GM12878 (cell line): ENCODE data around the gene PSMC3. TPM values are rescaled to one million over a fixed set of nuclear protein-coding genes. Genes with fewer than 3 reads are reported as not detected.

Experiments used
- ATAC-seq: fragments of 200-7000 bp; cut with Tn5 transposase; 3 replicates; pipeline ENCODE4 v1.9.1; 2020; ENCODE audit warnings: mild to moderate bottlenecking, moderate library complexity
- Bru-seq: library from RNA; stranded (reverse); fragments of 400-500 nt; gene quantifications from one replicate; lab custom pipeline; 2021; lab: Mats Ljungman, UMichigan
- BruChase-seq, 2 experiments: library from RNA; stranded (reverse); fragments of 400-500 nt; gene quantifications; one replicate each; lab custom pipeline; 2021; lab: Mats Ljungman, UMichigan
- BruUV-seq: library from RNA; stranded (reverse); fragments of 400-500 nt; replicated peaks from 2 replicates; lab custom pipeline; 2021; lab: Mats Ljungman, UMichigan
- CTCF ChIA-PET: fragments of 300-600 bp; sonication (Branson Sonifier 250); formaldehyde crosslinking; extraction: SDS; loops from one replicate; lab custom pipeline; 2021; ENCODE audit warnings: inconsistent platforms; lab: Yijun Ruan, JAX
- POLR2A ChIA-PET: fragments of 350-600 bp; formaldehyde crosslinking; extraction: SDS; loops from one replicate; lab custom pipeline; 2021; ENCODE audit warnings: inconsistent platforms; lab: Charles Lee
- RAD21 ChIA-PET: fragments of 300-600 bp; sonication (Branson Sonifier 250); formaldehyde crosslinking; loops from one replicate; lab custom pipeline; 2023; ENCODE audit warnings: antibody characterized with exemption; ENCODE audit not compliant: unreplicated experiment; lab: Charles Lee
- SMC1A ChIA-PET: fragments of 300-600 bp; sonication (Branson Sonifier 250); formaldehyde crosslinking; loops from one replicate; lab custom pipeline; 2023; ENCODE audit not compliant: unreplicated experiment, uncharacterized antibody; lab: Charles Lee
- DNase-seq: peaks from one replicate; pipeline ENCODE4 v3.0.0-alpha.2; 2011; ENCODE audit warnings: low read depth, low spot score
- FAIRE-seq: peaks from 3 replicates; lab custom pipeline; 2011; peaks lifted over from hg19 to GRCh38; lab: Jason Lieb, UNC
- H2AFZ ChIP-seq: 2 replicates; pipeline ENCODE4 v1.6.0; 2011; ENCODE audit warnings: low read depth, low read length, control low read depth; ENCODE audit not compliant: control insufficient read depth
- H3K27ac ChIP-seq: 2 replicates; pipeline ENCODE4 v1.5.1; 2011; ENCODE audit warnings: control low read depth; ENCODE audit not compliant: control insufficient read depth, insufficient read depth
- H3K27me3 ChIP-seq, 2 experiments: replicated peaks in 1 of 2; 2 replicates each; pipeline versions ENCODE4 v1.6.0 to v1.6.1; 2011; ENCODE audit warnings: low read length in 1 of 2; ENCODE audit not compliant: control insufficient read depth in 2 of 2, insufficient read depth in 2 of 2
- H3K36me3 ChIP-seq, 2 experiments: 2 replicates each; pipeline ENCODE4 v1.5.1; 2011; ENCODE audit warnings: low read length in 1 of 2; ENCODE audit not compliant: control insufficient read depth in 2 of 2, insufficient read depth in 2 of 2
- H3K4me1 ChIP-seq: 2 replicates; pipeline ENCODE4 v1.6.1; 2011; ENCODE audit warnings: mild to moderate bottlenecking, low read length, moderate library complexity, mixed read lengths; ENCODE audit not compliant: control insufficient read depth, insufficient read depth
- H3K4me2 ChIP-seq: 2 replicates; pipeline ENCODE4 v1.6.0; 2011; ENCODE audit warnings: control low read depth; ENCODE audit not compliant: control insufficient read depth, insufficient read depth
- H3K4me3 ChIP-seq: fragments of 200-600 bp; sonication (generic); 2 replicates; pipeline ENCODE4 v1.5.1; 2016
- H3K79me2 ChIP-seq: 2 replicates; pipeline ENCODE4 v1.6.0; 2011; ENCODE audit warnings: low read length; ENCODE audit not compliant: control insufficient read depth, insufficient read depth
- H3K9ac ChIP-seq: 2 replicates; pipeline ENCODE4 v1.8.0; 2011; ENCODE audit warnings: low read length, control low read depth, mixed read lengths; ENCODE audit not compliant: control insufficient read depth, insufficient read depth
- H3K9me3 ChIP-seq: replicated peaks from 3 replicates; pipeline ENCODE4 v1.5.1; 2011; ENCODE audit warnings: mild to moderate bottlenecking, low read length; ENCODE audit not compliant: control insufficient read depth, insufficient read depth
- H4K20me1 ChIP-seq: 2 replicates; pipeline ENCODE4 v1.6.0; 2011; ENCODE audit not compliant: control insufficient read depth, insufficient read depth
- CTCF ChIP-seq, 3 experiments: IDR thresholded peaks in 2 of 3; conservative IDR thresholded peaks in 1 of 3; 2 replicates each; pipeline ENCODE4 v1.5.1; 2011; ENCODE audit warnings: low read depth in 3 of 3, low read length in 3 of 3, mild to moderate bottlenecking in 3 of 3, control low read depth in 2 of 3, moderate library complexity in 2 of 3, inconsistent platforms in 1 of 3, mixed read lengths in 1 of 3; ENCODE audit not compliant: control insufficient read depth in 2 of 3, insufficient read depth in 1 of 3; ENCODE audit errors: extremely low read depth in 1 of 3
- EZH2 ChIP-seq: IDR thresholded peaks from 2 replicates; pipeline ENCODE4 v1.6.1; 2012; ENCODE audit warnings: low read depth, mild to moderate bottlenecking, control low read depth, inconsistent platforms, low read length, borderline replicate concordance; ENCODE audit not compliant: control insufficient read depth
- GABPA ChIP-seq: IDR thresholded peaks from 2 replicates; pipeline ENCODE4 v1.6.1; 2014; ENCODE audit warnings: antibody characterized with exemption, low read depth, mild to moderate bottlenecking, inconsistent platforms
- HSF1 ChIP-seq: fragments of 150-350 bp; IDR thresholded peaks from 2 replicates; pipeline ENCODE4 v1.6.1; 2014; ENCODE audit warnings: mild to moderate bottlenecking, low read depth, low read length
- JUNB ChIP-seq: IDR thresholded peaks from 2 replicates; pipeline ENCODE4 v1.6.1; 2016; ENCODE audit warnings: antibody characterized with exemption, mild to moderate bottlenecking
- JUND ChIP-seq: IDR thresholded peaks from 2 replicates; pipeline ENCODE4 v1.6.1; 2012; ENCODE audit warnings: low read depth, mild to moderate bottlenecking, low read length, improper control_type of control experiment, moderate library complexity
- MXI1 ChIP-seq: fragments of 150-350 bp; IDR thresholded peaks from 2 replicates; pipeline ENCODE4 v1.6.1; 2011; ENCODE audit warnings: low read depth, mild to moderate bottlenecking, inconsistent platforms, low read length, improper control_type of control experiment
- POU2F2 ChIP-seq: IDR thresholded peaks from 3 replicates; pipeline ENCODE4 v1.6.1; 2011; ENCODE audit warnings: low read depth, mild to moderate bottlenecking, low read length, borderline replicate concordance
- SUPT20H ChIP-seq: IDR thresholded peaks from 2 replicates; pipeline ENCODE4 v1.6.1; 2011; ENCODE audit warnings: low read depth, mild to moderate bottlenecking, low read length, moderate library complexity, borderline replicate concordance; ENCODE audit not compliant: control insufficient read depth
- WGBS: methylation state at CpG from one replicate; pipeline ENCODE4 v1.1.6; 2016; ENCODE audit warnings: low lambda C conversion rate; ENCODE audit not compliant: insufficient replicate concordance, insufficient coverage; ENCODE audit errors: missing lambda C conversion rate; 5-methylcytosine and 5-hydroxymethylcytosine counted together
- in situ Hi-C: fragments of 300-500 bp; cut with MboI; formaldehyde crosslinking; loops from 9 replicates; pipeline ENCODE4 v1.14.3; 2018; ENCODE audit warnings: mixed read lengths
- intact Hi-C: fragments of 100-400 bp; cut with micrococcal nuclease; formaldehyde crosslinking; loops from one replicate; pipeline ENCODE4 v1.14.2; 2022; ENCODE audit not compliant: unreplicated experiment
- long read RNA-seq, 2 experiments: library from polyadenylated mRNA; unstranded; transcript quantifications; one replicate each; pipeline ENCODE4 v2.0.0, GENCODE V29; 2019 to 2020
- polyA minus RNA-seq, 3 experiments: library from RNA; depleted of rRNA, polyadenylated mRNA; stranded (reverse); fragments of >200 nt; gene quantifications; 2 replicates each; pipeline ENCODE4 v1.2.3, GENCODE V29; 2011
- polyA plus RNA-seq, 11 experiments: library from polyadenylated mRNA; depleted of rRNA in 4 of 11; unstranded in 6 of 11; stranded (reverse) in 5 of 11; fragments of >200 nt; fragmentation: Nextera tagmentation in 4 of 11; fragmentation: Illumina TruSeq in 1 of 11; extraction: Ambion mirVana in 4 of 11; extraction: Trizol in 1 of 11; gene quantifications; 1 replicate in 1 of 11; 2 replicates in 10 of 11; pipeline versions ENCODE4 v1.2.1 to v1.2.3, GENCODE V29; 2011 to 2016; ENCODE audit warnings: inconsistent platforms in 2 of 11, missing spikeins in 2 of 11, low read depth in 1 of 11
- total RNA-seq, 4 experiments: library from RNA; depleted of rRNA in 3 of 4; stranded (reverse); fragments of >200 nt in 3 of 4; fragmentation: Illumina TruSeq in 1 of 4; extraction: Trizol in 1 of 4; gene quantifications; 2 replicates each; pipeline versions ENCODE4 v1.2.1 to v1.2.3, GENCODE V29; 2013 to 2021
- TF ChIP-seq, protein P1 (sequence below): fragments of 450-650 bp; IDR thresholded peaks from 2 replicates; pipeline ENCODE4 v1.6.1; 2017; ENCODE audit warnings: mild to moderate bottlenecking

The PSMC3 gene
- total RNA-seq (2013; cell fraction: nucleolus; rRNA removed), result 43.7 and 52.4 TPM in 2 replicates
- total RNA-seq (2014; rRNA removed) (112 and 114 TPM in 2 replicates), total RNA-seq (2014; rRNA removed; fragmentation: Illumina TruSeq; extraction: Trizol) (180 and 181 TPM in 2 replicates), total RNA-seq (2021) (144 and 157 TPM in 2 replicates), polyA plus RNA-seq (2011; rRNA removed) (143 and 159 TPM in 2 replicates), polyA plus RNA-seq (2014; fragmentation: Illumina TruSeq; extraction: Trizol) (245 and 283 TPM in 2 replicates), polyA plus RNA-seq (2014; fragmentation: Nextera tagmentation; extraction: Ambion mirVana) (10 to 100 TPM; 39.5 to 54.3 TPM), polyA plus RNA-seq (2014; rRNA removed) (153 TPM in 2 replicates), polyA plus RNA-seq (2016; fragmentation: Nextera tagmentation; extraction: Ambion mirVana) (100 to 1,000 TPM; 256 to 289 TPM), polyA minus RNA-seq (2011; rRNA and poly(A)+ RNA removed) (89.2 and 147 TPM in 2 replicates), Bru-seq, nascent RNA (percentile 84 among the genes with signal in this experiment), BruChase-seq, experiment 1, labeled RNA remaining after a 6-hour chase (percentile 91 among the genes with signal in this experiment), BruChase-seq, experiment 2, labeled RNA remaining after a 2-hour chase (percentile 83 among the genes with signal in this experiment)
- polyA plus RNA-seq (2011; ENCODE audit: low read depth), result 116 TPM
- polyA plus RNA-seq (2011; cell fraction: cytosol; rRNA removed), result 118 and 142 TPM in 2 replicates
- 78.3 and 128 TPM in 2 replicates for polyA plus RNA-seq (2011; cell fraction: nucleus; rRNA removed)
- polyA plus RNA-seq (2012), result 90.1 and 134 TPM in 2 replicates
- 26.3 and 35.2 TPM in 2 replicates for polyA minus RNA-seq (2011; cell fraction: cytosol; rRNA and poly(A)+ RNA removed)
- 29.3 and 50.7 TPM in 2 replicates for polyA minus RNA-seq (2011; cell fraction: nucleus; rRNA and poly(A)+ RNA removed)
- long read RNA-seq, experiment 1, transcript PSMC3-212 (12 exons, 1,373 nt), result major isoform, 288 of 350 reads
- long read RNA-seq, experiment 1, partial matches to known transcripts, result 28 of 350 reads
- long read RNA-seq, experiment 1, other reads (novel, unspliced or antisense), result 34 of 350 reads
- long read RNA-seq, experiment 2, transcript PSMC3-212 (12 exons, 1,373 nt), result major isoform, 837 of 930 reads
- long read RNA-seq, experiment 2, partial matches to known transcripts, result 41 of 930 reads
- long read RNA-seq, experiment 2, other reads (novel, unspliced or antisense), result 52 of 930 reads

- in situ Hi-C loops, result no loop called here
- BruUV-seq, result no TSS peak
- TF ChIP-seq SUPT20H (no peak), CTCF (IDR thresholded peaks at IDR 0.05 in 2 of 3, conservative IDR thresholded peaks at IDR 0.05 in 1 of 3; ENCODE audit: control insufficient read depth in 2 of 3, extremely low read depth in 1 of 3, insufficient read depth in 1 of 3, low read depth in 3 of 3, low read length in 3 of 3) (no peak), JUNB (no peak), POU2F2 (peak; percentile 80; the same call in 2 of the 3 replicates), EZH2 (no peak), MXI1 (peak; percentile 75), JUND (no peak), GABPA (peak; percentile 91), HSF1 (no peak)
- TF ChIP-seq, protein P1, sequence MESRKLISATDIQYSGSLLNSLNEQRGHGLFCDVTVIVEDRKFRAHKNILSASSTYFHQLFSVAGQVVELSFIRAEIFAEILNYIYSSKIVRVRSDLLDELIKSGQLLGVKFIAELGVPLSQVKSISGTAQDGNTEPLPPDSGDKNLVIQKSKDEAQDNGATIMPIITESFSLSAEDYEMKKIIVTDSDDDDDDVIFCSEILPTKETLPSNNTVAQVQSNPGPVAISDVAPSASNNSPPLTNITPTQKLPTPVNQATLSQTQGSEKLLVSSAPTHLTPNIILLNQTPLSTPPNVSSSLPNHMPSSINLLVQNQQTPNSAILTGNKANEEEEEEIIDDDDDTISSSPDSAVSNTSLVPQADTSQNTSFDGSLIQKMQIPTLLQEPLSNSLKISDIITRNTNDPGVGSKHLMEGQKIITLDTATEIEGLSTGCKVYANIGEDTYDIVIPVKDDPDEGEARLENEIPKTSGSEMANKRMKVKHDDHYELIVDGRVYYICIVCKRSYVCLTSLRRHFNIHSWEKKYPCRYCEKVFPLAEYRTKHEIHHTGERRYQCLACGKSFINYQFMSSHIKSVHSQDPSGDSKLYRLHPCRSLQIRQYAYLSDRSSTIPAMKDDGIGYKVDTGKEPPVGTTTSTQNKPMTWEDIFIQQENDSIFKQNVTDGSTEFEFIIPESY, result no peak; the same call in 1 of the 2 replicates
These were observed at the start of gene PSMC3 for GRCh38 chr11:47426062-47426956. Gene PSMC3 (minus strand): TSS chr11:47426439. CDS start chr11:47426279, 160 bp downstream.

More at GRCh38 chr11:47426062-47426956, at the start of gene PSMC3:
- H3K79me2 ChIP-seq, result peaks cover 22% of the 10 kb centered on the region
- ChIA-PET RAD21 (interaction anchor here (0.7 to 1.3 kb wide), 4 partner anchors 14 to 212 kb away, joined by 3 to 4 read pairs (median 3); partner anchors contain the start of genes ACP2 and DDB2), CTCF (interaction anchor here (0.9 to 4.2 kb wide), 5 partner anchors 15 to 178 kb away, joined by 3 to 39 read pairs (median 5); partner anchors contain the start of gene ACP2), POLR2A (interaction anchor here (0.5 to 1.7 kb wide), 6 partner anchors 9 to 208 kb away, joined by 3 to 4 read pairs (median 3); partner anchors contain the start of genes ACP2 and SLC39A13), SMC1A (interaction anchor here (0.6 to 1.4 kb wide), 4 partner anchors 52 to 288 kb away, joined by 3 read pairs; no protein-coding TSS in a partner anchor)
- H3K4me2 ChIP-seq, result peak within 1 kb of the TSS; percentile 99
- H2AFZ ChIP-seq, result peak within 1 kb of the TSS; percentile 100
- H3K27ac ChIP-seq, result peak within 1 kb of the TSS; percentile 99
- FAIRE-seq, result peak; percentile 94
- intact Hi-C loops, result loop anchor here (5.0 kb wide), 1 partner anchor 249 kb away; the partner anchor contains the start of gene ARFGAP2
- peak; percentile 71 for DNase-seq
- H3K9me3 ChIP-seq, result no peaks in the 10 kb centered on the region
- no peaks in the 10 kb centered on the region for H4K20me1 ChIP-seq
- under 1% methylated on average over 53 of the region's 62 CpGs for WGBS
- H3K27me3 ChIP-seq, result no peaks in the 10 kb centered on the region
- peaks cover 12% of the 10 kb centered on the region for H3K4me1 ChIP-seq
- peak within 1 kb of the TSS; percentile 97 for H3K4me3 ChIP-seq
- peak; percentile 95 for ATAC-seq
- peaks cover 15 to 24% of the 10 kb centered on the region in 2 experiments for H3K36me3 ChIP-seq
- peak within 1 kb of the TSS; percentile 98 for H3K9ac ChIP-seq
